HCT116 (cell line): ENCODE measurements around the gene ATP1A2.

Experiments used
- CEBPB ChIP-seq: IDR thresholded peaks from 2 replicates; pipeline ENCODE4 v1.6.1; 2012; ENCODE audit warnings: low read depth
- EGR1 ChIP-seq: IDR thresholded peaks from 2 replicates; pipeline ENCODE4 v1.6.1; 2012; ENCODE audit warnings: low read depth
- EZH2 ChIP-seq: fragments of 200-600 bp; sonication (generic); IDR thresholded peaks from 2 replicates; pipeline ENCODE4 v1.6.1; 2017; ENCODE audit warnings: antibody characterized with exemption, mixed run types
- FOSL1 ChIP-seq: IDR thresholded peaks from 2 replicates; pipeline ENCODE4 v1.6.1; 2012; ENCODE audit warnings: low read depth
- POLR2AphosphoS5 ChIP-seq: IDR thresholded peaks from 2 replicates; pipeline ENCODE4 v1.6.1; 2011; ENCODE audit warnings: mild to moderate bottlenecking, low read depth, low read length, moderate library complexity
- TF ChIP-seq, protein P1 (sequence below), 3 experiments: fragments of 200-600 bp in 1 of 3; sonication (generic) in 1 of 3; IDR thresholded peaks in 2 of 3; conservative IDR thresholded peaks in 1 of 3; 2 replicates each; pipeline ENCODE4 v1.5.1; 2012 to 2017; ENCODE audit warnings: low read depth in 2 of 3, low read length in 2 of 3, antibody characterized with exemption in 1 of 3, borderline replicate concordance in 1 of 3, control low read depth in 1 of 3, mild to moderate bottlenecking in 1 of 3, mixed read lengths in 1 of 3, mixed run types in 1 of 3, moderate library complexity in 1 of 3; ENCODE audit not compliant: insufficient read depth in 1 of 3

DNA sequence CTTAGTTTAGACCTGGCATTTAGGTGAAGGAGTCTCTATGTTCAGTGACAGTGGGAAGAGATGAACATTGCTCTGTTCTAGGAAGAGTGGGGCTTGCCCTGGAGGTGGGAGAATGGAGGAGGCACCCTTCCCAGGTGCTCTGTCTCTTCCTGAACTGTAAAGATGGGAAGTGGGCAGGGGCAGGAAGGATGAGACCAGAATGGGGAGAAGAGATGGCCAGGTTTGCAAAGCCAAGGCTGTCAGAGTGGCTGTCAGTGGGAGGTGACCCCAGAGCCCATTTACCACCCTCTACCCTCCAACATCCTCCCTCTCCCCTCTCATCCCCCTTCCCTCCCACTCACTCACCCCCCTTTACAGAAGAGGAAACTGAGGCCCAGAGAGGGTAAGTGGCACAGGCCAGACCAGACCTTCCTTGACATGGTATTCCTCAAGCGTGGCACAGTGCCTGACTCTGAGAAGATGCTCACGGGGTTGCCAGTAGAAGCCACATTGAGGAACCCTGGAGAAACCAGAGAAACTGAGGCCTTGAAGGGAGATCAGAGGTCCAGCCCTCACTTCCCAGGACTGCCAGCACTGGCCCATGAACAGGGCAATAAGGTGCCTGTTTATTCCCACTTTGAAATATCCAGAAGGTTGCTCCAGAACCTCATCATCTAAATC is 15.7 kb upstream of the ATP1A2 start:
- TF ChIP-seq CEBPB (no peak), EGR1 (no peak), FOSL1 (no peak), EZH2 (no peak), POLR2AphosphoS5 (no peak)
- TF ChIP-seq, protein P1, sequence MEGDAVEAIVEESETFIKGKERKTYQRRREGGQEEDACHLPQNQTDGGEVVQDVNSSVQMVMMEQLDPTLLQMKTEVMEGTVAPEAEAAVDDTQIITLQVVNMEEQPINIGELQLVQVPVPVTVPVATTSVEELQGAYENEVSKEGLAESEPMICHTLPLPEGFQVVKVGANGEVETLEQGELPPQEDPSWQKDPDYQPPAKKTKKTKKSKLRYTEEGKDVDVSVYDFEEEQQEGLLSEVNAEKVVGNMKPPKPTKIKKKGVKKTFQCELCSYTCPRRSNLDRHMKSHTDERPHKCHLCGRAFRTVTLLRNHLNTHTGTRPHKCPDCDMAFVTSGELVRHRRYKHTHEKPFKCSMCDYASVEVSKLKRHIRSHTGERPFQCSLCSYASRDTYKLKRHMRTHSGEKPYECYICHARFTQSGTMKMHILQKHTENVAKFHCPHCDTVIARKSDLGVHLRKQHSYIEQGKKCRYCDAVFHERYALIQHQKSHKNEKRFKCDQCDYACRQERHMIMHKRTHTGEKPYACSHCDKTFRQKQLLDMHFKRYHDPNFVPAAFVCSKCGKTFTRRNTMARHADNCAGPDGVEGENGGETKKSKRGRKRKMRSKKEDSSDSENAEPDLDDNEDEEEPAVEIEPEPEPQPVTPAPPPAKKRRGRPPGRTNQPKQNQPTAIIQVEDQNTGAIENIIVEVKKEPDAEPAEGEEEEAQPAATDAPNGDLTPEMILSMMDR (IDR thresholded peaks at IDR 0.05 in 2 of 3, conservative IDR thresholded peaks at IDR 0.05 in 1 of 3; ENCODE audit: borderline replicate concordance in 1 of 3, insufficient read depth in 1 of 3, low read depth in 2 of 3, low read length in 2 of 3), result no peak
